HUDEP-2 (cell line): ENCODE results near the gene DEFB129.
"Not testable (repeated sequence)": the region's sequence is repeated elsewhere in the genome, so short reads cannot be mapped to it uniquely, and the experiment has no call there.

Experiments
- DNase-seq, 76 experiments: peaks; one replicate each; lab custom pipeline; 2025; ENCODE audit not compliant: unreplicated experiment in 76 of 76; lab: John Stamatoyannopoulos, UW

Gene DEFB129, protein sequence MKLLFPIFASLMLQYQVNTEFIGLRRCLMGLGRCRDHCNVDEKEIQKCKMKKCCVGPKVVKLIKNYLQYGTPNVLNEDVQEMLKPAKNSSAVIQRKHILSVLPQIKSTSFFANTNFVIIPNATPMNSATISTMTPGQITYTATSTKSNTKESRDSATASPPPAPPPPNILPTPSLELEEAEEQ

DNA sequence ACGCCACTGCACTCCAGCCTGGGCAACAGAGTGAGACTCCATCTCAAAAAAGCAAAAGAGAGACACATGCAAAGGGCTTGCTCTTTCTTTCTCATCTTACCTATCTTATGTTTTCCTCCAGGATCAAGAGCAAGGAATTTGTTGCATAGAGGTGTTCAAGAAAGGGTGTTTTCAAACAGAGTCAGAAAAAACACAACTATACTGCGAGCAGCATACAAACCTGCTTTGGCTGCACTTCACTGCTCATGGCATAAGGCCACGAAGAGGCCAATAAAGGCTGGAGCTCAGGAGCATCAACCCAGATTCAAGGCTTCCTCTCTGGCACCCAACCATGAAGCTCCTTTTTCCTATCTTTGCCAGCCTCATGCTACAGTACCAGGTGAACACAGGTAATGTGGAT is at the start of gene DEFB129:
Gene DEFB129 (plus strand): TSS at position 301 of the 400 bp plus-strand sequence. CDS start 31 bp downstream, at position 332.
- DNase-seq, result no peak

DNA sequence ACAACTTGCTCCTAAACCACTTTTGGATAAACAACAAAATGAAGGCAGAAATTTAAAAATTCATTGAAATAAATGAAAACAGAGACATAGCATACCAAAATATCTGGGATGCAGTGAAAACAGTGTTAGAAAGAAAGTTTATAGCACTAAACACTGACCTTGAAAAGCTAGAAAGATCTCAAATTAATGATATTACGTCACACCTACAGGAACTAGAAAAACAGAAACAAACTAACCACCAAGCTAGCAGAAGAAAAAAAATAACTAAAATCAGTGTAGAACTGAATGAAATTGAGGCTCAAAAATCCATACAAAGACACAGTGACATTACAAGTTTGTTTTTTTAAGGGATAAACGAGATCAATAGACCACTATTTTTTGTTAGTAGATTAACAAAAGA is 42.8 kb upstream of the DEFB129 start:
- no peak for DNase-seq

DNA sequence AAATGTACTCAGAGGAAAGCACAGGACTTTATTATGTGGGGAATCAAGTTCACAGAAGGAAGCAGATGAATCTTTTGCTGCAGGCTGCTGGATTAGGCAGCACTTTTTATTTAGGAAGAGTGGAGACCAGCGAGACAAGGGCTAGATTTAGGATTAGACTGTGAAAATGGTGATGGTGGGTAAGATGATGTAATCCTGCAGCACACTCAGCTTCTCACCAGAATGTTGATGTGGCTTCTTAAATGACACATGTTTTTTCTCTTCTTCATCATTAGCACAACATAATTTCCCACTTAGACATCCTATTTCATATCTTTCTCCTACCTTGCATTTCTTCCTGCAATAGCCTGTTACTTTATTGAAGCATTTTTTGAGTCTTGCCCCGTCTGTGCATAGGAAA is 39.3 kb upstream of the DEFB129 start:
- DNase-seq, result no peak

DNA sequence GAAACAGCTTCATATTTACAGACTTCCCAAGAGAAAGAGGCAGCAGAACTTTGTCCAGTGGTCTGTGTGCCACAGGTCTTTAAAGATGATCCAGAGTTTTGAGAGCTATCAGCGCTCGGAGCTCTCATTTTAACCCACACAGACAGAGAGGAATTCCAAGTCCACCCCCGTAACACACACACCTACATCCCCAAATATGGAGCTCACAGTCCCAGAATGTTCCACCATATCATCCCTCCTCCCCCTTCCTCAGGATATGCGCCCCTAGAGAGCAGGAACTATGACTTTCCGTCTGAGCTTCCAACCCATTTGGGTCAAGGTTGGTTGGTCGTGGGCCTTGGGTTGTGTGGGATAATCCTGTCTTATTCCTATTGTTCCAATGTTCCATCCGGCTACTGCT is 37.4 kb upstream of the DEFB129 start, which contains the start of gene DEFB128:
Gene DEFB128 (minus strand): TSS at position 101 of the 400 bp plus-strand sequence. CDS start 88 bp downstream, at position 13.
- no peak for DNase-seq

DNA sequence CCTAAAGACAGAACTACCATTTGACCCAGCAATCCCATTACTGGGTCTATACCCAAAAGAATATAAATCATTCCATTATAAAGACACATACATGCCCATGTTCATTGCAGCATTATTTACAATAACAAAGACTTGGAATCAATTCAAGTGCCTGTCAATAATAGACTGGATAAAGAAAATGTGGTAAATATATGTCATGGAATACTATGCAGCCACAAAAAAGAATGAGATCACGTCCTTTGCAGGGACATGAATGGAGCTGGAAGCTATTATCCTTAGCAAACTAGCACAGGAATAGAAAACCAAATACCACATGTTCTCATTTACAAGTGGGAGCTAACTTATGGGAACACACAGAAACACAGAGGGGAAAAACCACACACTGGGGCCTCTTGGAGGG is 28.8 kb upstream of the DEFB129 start:
- DNase-seq, result no peak

DNA sequence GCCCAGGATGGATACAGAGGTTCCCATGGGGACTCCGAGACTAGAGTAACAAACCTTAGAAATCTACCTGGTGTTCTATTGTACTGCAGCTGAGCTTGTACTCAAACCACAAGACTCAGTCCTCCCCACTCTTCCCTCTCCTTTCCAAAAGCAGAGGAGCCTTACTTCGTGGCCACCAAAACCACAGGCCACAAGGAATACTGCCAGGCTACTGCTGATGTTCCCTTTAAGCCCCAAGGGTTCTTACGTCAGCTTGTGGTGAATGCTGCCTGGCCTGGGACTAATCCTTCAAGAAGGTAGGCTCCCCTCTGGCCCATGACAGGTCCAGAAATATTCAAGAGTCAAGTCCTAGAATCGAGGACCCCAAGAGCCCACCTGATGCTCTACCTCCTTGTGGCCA is 27.1 kb upstream of the DEFB129 start:
- no peak for DNase-seq

DNA sequence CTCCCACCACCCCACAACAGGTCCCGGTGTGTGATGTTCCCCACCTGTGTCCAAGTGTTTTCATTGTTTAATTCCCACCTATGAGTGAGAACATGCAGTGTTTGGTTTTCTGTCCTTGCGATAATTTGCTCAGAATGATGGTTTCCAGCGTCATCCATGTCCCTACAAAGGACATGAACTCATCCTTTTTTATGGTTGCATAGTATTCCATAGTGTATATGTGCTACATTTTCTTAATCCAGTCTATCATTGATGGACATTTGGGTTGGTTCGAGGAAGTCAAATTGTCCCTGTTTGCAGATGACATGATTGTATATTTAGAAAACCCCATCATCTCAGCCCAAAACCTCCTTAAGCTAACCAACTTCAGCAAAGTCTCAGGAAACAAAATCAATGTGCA is 23.4 kb upstream of the DEFB129 start:
- not testable (repeated sequence) for DNase-seq

DNA sequence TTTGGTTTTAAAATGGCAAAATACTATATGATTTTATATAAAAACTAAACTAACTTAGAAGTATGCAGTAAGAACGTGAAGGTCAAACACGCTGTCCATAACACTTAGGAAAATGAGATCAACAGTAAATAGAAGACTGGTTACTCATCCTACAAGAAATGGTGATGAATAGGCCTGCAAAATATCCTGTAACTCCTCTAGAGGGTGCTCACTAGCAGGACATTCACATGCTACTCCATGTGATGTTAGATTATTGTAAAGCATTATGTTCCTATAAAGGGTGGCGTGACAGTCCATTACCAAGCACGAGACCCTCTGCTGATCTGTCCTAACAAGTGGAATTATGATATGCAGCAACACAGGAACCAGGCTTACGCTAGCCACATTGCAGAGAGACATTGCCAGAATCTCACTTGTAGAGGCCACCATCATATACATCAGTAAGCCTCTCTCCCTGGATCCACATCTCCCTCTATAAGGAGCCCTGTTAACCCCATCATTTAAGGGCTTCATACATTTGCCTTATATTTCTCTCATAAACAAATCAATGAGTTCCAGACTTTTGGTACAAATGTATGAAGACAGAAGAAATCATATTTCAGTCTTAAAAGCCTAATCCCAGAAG is 18.0 kb upstream of the DEFB129 start:
- peak in 26 of 76 experiments; percentile 1 to 51 (median 17) for DNase-seq

DNA sequence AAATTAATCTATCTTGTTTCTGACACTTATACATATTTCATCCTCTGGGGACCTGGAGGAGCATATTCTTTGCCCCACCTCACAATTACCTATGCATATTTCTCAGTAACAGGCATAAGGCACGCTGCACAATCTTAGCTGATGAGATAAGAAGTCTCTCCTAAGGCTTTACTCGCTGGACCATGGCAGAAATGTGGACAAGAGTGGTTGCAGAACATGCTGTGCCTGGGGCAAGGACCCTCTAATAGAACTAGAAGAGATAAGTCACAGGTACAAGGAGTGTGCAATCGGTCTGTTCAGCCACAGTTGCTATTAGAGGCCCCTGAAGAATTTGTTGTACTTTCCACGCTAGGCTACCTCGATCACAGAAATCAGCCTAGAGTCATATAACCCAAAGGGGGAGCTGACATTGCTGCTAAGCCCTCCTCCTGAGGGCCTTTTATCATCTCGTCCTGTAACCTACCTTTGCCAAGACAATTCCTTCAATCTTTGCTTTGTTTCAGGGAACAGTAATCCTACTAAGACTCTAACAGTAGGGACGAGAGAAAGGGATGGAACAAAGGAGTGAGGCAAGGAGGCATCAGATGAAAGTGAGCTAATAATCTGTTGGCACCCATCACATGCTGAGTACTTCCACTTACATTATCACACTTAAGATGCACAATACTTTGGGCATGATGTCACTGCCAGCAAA is 16.1 kb upstream of the DEFB129 start:
- DNase-seq, result no peak

DNA sequence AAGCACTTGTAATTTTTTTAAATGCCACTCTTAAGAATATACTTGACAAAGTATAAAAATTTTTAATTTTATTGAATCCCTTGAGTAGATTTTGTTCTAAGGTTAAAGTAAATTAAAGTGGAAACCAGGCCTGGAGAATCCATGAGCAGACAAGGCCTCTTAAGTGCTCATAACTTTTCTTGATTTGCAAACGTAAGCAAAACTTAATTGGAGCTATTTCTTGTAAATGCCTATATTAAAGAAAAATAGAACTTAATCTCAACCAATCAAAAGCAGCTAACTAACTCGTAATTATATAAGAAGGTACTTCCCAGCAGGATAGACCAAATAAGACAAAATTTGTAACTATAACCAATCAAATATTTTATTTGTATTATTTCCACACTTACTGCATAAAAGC is 12.7 kb upstream of the DEFB129 start:
- no peak for DNase-seq

DNA sequence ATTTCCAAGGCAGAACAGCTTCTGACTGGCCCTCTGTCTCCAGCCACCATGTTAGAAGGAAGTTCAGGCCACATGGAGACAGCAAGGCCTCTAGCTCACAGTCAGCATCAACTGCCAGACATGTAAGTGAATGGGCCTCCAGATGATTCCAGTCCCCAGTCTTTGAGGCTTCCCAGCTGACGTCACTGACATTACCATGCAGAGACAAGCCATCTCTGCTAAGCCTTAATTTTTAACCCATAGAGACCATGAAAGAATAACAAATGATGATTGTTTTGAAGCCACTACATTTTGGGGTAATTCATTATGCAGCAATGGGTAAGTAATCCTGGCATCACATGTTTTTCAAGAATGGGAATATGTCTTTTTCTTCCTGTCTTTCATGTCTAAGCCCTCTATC is 11.3 kb upstream of the DEFB129 start:
- no peak for DNase-seq

DNA sequence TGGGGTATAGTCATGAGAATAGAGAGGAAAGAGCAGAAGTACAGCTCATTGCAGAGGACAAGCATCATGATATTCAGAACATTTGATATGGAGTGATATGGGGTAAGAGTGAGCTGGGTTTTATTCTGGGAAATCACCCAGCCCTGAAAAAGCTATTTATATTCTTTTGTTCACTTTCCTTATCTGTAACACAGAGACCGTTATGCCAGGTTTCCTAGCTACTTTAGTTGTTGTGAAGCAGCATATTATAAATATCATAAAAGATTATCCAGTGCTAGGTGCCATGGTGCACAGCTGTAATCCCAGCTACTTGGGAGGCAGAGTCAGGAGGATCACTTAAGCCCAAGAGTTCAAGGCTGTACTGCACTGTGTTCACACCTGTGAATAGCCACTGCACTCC is 9.8 kb upstream of the DEFB129 start:
- no peak for DNase-seq

DNA sequence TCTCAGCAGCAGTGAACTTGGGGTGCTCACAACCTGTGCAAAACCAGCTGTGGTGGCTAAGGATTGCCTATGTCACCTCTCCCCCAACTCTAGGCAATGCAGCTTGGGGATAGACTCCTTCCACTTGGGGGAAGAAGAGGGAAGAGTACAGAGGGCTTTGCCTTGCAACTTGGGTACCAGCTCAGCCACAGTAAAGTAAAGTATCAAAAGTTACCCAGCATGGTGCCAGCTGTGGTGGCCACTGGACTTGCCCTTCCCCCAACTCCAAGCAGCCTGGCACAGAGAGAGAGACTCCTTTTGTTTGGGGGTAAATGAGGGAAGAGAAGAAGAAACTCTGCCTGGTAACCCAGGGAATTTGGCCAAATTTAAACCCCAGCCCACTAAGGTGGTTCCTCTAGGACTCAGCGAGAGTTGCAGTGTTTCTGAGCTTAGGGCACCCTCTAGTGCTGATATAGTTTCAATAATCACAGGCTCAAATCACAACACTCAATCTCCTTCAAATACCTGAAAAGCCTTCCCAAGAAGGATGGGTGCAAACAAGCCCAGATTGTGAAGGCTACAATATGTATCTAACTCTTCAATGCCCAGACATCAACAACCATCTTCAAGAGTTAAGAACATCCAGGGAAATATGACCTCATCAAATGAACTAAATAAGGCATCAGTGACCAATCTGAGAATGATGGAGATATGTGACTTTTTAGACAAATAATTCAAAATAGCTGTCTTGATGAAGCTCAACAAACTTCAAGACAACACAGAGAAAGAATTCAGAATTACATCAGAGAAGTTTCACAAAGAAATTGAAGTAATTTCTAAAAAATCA is 7.6 kb upstream of the DEFB129 start:
- peak in 6 of 76 experiments; percentile 0 to 29 (median 14) for DNase-seq

DNA sequence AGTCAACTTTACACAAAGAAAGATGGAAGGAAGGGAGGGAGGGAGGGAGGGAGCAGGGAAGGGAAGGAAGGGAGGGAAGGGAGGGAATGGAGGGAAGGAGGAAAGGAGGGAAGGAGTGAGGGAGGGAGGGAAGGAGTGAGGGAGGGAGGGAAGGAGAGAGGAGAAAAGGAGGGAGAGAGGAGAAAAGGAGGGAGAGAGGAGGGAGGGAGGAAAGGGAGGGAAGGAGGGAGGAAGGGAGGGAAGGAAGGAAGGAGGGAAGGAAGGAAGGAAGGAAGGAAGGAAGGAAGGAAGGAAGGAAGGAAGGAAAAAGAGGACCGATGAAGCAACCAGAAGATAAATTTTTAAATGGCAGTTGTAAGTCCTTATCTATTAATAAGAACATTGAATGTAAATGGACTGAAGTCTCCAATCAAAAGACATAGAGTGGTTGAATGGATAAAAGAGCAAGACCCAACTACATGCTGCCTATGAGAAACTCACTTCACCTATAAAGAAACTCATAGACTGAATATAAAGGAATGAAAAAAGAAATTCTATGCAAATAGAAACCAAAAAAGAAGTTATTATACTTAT is 5.7 kb upstream of the DEFB129 start:
- no peak for DNase-seq

DNA sequence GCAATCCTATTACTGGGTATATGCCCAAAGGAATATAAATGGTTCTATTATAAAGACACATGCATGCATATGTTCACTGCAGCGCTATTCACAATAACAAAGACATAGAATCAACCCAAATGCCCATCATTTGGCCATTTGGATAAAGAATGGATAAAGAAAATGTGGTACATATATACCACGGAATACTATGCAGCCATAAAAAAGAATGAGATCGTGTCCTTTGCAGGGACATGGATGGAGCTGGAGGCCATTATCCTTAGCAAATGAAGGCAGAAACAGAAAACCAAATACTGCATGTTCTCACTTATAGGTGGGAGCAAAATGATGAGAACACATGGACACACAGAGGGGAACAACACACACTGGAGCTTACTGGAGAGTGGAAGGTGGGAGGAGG is 1.2 kb upstream of the DEFB129 start:
- not testable (repeated sequence) for DNase-seq

DNA sequence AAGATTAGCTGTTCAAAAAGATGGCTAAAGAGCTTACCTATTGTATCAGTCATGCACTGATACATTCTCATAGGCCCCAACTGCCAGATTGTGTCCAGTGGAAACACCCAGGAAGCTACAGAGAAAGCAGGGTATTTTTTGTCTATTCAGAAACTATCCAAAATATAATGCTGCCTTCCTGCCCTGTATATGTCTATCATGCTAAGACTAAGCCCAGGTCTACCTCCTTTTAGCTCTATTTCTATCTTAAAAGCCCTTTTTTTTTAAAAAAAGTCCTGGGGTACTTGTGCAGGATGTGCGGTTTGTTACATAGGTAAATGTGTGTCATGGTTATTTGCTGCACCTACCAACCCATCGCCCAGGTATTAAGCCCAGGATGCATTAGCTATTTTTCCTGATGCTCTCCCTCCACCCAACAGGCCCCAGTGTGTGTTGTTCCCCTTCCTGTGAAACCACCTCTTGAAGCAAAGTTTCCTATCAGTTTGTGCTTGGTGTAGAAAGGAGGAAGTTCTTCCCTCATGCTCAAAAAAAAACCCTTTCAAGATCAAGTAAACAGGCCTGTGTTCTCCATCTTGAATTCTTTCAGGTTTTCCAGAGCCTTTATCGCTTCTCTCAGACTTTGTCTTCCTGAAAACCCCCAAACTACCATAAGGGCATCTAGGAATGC is 514 bp downstream of the DEFB129 start:
- no peak for DNase-seq

DNA sequence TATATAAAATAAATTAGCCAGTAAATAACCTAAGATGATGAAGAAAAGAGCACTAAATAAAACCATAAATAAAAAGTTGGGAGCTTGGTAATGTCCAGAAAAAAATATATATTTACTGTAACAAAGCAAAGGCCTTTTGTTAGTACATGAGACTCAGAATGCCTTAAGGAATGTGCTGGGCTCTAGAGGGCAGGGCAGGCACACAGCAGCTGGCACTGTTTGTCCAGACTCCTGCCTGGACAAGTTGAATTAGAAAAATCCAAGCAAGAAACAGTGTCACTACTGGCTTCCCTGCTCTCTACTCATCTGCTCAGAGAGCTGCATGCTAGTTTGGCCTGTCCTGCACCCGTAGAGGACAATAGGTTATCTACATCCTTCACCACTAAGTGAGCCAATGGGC is 8.8 kb downstream of the DEFB129 start:
- no peak for DNase-seq

DNA sequence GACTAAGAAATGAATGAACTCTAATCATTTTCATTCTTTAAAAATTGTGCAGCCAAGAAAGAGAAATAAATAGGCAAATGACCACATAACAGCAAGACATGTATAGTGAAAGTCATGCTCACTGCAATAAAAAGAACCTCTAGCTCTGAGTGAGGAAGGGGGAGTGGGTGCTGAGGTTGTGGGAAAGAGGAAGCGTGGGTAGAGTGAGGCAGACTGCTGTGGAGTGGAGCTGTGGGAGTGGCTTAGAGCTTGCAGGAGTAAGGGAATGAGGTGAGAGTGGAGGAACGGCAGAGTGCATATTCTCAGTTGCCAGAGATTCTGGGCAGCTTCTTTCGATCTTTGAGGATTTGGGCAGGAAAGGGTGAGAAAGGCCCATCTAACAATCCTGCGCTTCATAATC is 10.4 kb downstream of the DEFB129 start:
- no peak for DNase-seq

DNA sequence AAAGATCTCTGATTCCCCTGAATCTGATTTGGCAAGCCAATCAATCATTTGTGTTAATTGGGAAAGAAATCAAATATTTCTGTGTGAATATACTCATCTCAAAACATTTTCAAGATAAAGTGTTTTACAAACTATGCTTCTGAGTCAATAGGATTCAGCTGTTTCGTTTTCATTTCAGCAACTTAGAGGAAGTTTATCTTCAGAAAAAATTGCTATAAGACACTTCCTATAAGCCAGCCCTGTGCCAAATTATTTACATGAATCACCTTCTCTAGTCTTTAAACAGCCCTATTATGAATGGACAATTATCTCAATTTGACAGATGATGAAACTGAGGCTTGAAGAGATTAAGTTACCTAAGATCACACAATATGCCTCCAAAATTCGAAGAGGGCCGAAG is 10.9 kb downstream of the DEFB129 start:
- no peak for DNase-seq

DNA sequence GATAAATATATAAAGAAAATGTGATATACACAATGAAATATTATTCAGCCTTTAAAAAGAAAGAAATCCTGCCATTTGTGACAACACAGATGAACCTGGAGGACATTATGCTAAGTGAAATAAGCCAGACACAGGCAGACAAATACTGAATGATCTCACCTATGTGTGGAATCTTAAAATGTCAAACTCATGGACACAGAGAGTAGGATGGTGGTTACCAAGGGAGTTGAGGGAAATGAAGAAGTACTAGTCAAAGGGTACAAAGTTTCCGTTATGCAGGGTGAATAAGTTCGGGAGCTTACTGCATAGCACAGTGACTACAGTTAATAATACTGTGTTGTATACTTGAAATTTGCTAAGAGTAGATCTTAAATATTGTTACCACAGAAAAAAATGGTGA is 15.8 kb downstream of the DEFB129 start:
- no peak for DNase-seq
